A673 (cell line): Measurements from ENCODE around the gene IFT27.

Source experiments
- EZH2 ChIP-seq: fragments of 200-600 bp; sonication (generic); IDR thresholded peaks from 2 replicates; pipeline ENCODE4 v1.6.1; 2017; ENCODE audit warnings: borderline replicate concordance, low read depth, mild to moderate bottlenecking, mixed read lengths, antibody characterized with exemption, low read length; ENCODE audit not compliant: poor library complexity, severe bottlenecking
- TF ChIP-seq, protein P1 (sequence below): fragments of 300-800, 200-600 bp; sonication (generic); conservative IDR thresholded peaks from 2 replicates; pipeline ENCODE4 v1.5.1; 2017; ENCODE audit warnings: low read depth, mild to moderate bottlenecking, antibody characterized with exemption, low read length, moderate library complexity, mixed read lengths

DNA sequence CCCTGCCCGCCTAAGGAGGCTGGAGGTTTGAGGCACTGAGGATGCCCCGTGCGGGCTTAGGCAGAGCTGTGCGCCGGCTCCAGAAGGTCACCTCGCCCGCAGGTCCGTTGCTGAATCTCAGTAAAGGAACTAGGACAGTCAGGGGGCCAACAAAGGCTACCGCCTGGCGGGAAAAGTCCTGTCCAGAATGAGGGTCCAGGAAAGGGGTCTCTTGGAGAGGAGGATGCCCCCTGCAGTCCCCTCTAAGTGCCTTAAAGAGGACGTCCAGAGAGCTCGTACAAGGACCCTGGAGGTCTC, 40.4 kb upstream of the IFT27 start:
- TF ChIP-seq, protein P1, sequence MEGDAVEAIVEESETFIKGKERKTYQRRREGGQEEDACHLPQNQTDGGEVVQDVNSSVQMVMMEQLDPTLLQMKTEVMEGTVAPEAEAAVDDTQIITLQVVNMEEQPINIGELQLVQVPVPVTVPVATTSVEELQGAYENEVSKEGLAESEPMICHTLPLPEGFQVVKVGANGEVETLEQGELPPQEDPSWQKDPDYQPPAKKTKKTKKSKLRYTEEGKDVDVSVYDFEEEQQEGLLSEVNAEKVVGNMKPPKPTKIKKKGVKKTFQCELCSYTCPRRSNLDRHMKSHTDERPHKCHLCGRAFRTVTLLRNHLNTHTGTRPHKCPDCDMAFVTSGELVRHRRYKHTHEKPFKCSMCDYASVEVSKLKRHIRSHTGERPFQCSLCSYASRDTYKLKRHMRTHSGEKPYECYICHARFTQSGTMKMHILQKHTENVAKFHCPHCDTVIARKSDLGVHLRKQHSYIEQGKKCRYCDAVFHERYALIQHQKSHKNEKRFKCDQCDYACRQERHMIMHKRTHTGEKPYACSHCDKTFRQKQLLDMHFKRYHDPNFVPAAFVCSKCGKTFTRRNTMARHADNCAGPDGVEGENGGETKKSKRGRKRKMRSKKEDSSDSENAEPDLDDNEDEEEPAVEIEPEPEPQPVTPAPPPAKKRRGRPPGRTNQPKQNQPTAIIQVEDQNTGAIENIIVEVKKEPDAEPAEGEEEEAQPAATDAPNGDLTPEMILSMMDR: no peak
- no peak for TF ChIP-seq EZH2
